ENCODE measurements around the gene JAZF1.

JAZF1 gene

DNA sequence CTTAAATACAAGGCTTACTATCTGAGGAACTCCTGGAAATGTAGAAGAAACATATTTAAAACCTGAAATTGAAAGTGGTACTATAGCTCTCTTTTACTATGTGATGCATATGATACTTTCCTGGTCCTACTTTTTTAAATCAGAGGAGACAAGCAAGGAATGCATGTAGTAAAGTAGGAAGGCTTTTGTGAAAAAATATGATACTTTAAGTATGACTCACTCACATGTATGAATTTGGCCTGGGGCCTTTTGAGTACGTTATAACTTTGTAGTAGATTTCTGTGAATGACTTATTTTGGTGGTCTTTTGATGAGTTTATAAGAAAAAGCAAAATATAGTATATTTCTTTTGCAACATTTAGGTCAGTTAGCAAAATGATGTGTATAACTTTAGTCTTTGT lies 386.8 kb downstream of the JAZF1 start:
- no peak for DNase-seq (ENCODE audit: low read depth in 1 of 2, low spot score in 1 of 2)
- Histone ChIP-seq H3K27ac (replicated peaks) (no peak overlapping the region), H3K27me3 (ENCODE audit: insufficient read depth, poor library complexity, severe bottlenecking) (no peaks in the 10 kb centered on the region), H3K4me3 (replicated peaks; ENCODE audit: insufficient read depth, low read length) (no peak overlapping the region)
- TF ChIP-seq REST (IDR thresholded peaks at IDR 0.05; ENCODE audit: insufficient replicate concordance, low read depth) (no peak), SPI1 (IDR thresholded peaks at IDR 0.05; ENCODE audit: borderline replicate concordance, low read depth) (no peak), POLR2AphosphoS5 (IDR thresholded peaks at IDR 0.05; ENCODE audit: low read depth) (no peak), GABPA (IDR thresholded peaks at IDR 0.05; ENCODE audit: low read depth) (no peak)
- TF ChIP-seq, protein P1, sequence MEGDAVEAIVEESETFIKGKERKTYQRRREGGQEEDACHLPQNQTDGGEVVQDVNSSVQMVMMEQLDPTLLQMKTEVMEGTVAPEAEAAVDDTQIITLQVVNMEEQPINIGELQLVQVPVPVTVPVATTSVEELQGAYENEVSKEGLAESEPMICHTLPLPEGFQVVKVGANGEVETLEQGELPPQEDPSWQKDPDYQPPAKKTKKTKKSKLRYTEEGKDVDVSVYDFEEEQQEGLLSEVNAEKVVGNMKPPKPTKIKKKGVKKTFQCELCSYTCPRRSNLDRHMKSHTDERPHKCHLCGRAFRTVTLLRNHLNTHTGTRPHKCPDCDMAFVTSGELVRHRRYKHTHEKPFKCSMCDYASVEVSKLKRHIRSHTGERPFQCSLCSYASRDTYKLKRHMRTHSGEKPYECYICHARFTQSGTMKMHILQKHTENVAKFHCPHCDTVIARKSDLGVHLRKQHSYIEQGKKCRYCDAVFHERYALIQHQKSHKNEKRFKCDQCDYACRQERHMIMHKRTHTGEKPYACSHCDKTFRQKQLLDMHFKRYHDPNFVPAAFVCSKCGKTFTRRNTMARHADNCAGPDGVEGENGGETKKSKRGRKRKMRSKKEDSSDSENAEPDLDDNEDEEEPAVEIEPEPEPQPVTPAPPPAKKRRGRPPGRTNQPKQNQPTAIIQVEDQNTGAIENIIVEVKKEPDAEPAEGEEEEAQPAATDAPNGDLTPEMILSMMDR (IDR thresholded peaks at IDR 0.05; ENCODE audit: insufficient read depth, low read length), result no peak

- no peak overlapping the region for H3K4me3 ChIP-seq (replicated peaks; ENCODE audit: insufficient read depth, low read length)
- no peaks in the 10 kb centered on the region for H3K27me3 ChIP-seq (ENCODE audit: insufficient read depth, poor library complexity, severe bottlenecking)
- no peak for DNase-seq (ENCODE audit: low read depth in 1 of 2, low spot score in 1 of 2)
- H3K27ac ChIP-seq (replicated peaks), result no peak overlapping the region
- TF ChIP-seq SPI1 (IDR thresholded peaks at IDR 0.05; ENCODE audit: borderline replicate concordance, low read depth) (no peak), REST (IDR thresholded peaks at IDR 0.05; ENCODE audit: insufficient replicate concordance, low read depth) (no peak), GABPA (IDR thresholded peaks at IDR 0.05; ENCODE audit: low read depth) (no peak), POLR2AphosphoS5 (IDR thresholded peaks at IDR 0.05; ENCODE audit: low read depth) (no peak)
- TF ChIP-seq, protein P1 (IDR thresholded peaks at IDR 0.05; ENCODE audit: insufficient read depth, low read length), result no peak
These were observed 392.2 kb downstream of the JAZF1 start for GRCh38 chr7:27788437-27788836.

GRCh38 chr7:27784399-27785053 lies 396.1 kb downstream of the JAZF1 start:
- DNase-seq (ENCODE audit: low read depth in 1 of 2, low spot score in 1 of 2), result peak; percentile 29 to 46
- H3K27ac ChIP-seq (replicated peaks), result no peak overlapping the region

More at GRCh38 chr7:27784399-27785053, 396.1 kb downstream of the JAZF1 start:
- TF ChIP-seq GABPA (IDR thresholded peaks at IDR 0.05; ENCODE audit: low read depth) (no peak), SPI1 (IDR thresholded peaks at IDR 0.05; ENCODE audit: borderline replicate concordance, low read depth) (no peak), POLR2AphosphoS5 (IDR thresholded peaks at IDR 0.05; ENCODE audit: low read depth) (no peak)
- TF ChIP-seq, protein P1 (IDR thresholded peaks at IDR 0.05; ENCODE audit: insufficient read depth, low read length), result peak; percentile 7
- H3K27me3 ChIP-seq (ENCODE audit: insufficient read depth, poor library complexity, severe bottlenecking), result no peaks in the 10 kb centered on the region
- no peak overlapping the region for H3K4me3 ChIP-seq (replicated peaks; ENCODE audit: insufficient read depth, low read length)

All from HL-60 (cell line).